SK-N-SH treated with all-trans-retinoic acid at 6 μM for 48 hours (cell line): ENCODE data around the gene ZSCAN2.

ENCODE experiments used
- ATAC-seq: fragments of 200-7000 bp; cut with Tn5 transposase; 3 replicates; pipeline ENCODE4 v1.9.1; 2020; ENCODE audit warnings: mild to moderate bottlenecking, moderate library complexity
- BACH2 ChIP-seq: fragments of 250-450 bp; sonication (Bioruptor Pico); IDR thresholded peaks from 2 replicates; pipeline ENCODE4 v1.9.0; 2021; ENCODE audit warnings: mild to moderate bottlenecking, borderline replicate concordance
- CREB5 ChIP-seq: fragments of 250-450 bp; sonication (Bioruptor Pico); IDR thresholded peaks from 2 replicates; pipeline ENCODE4 v1.5.1; 2020; ENCODE audit warnings: low read depth, mild to moderate bottlenecking, moderate library complexity
- CSDC2 ChIP-seq: fragments of 250-450 bp; sonication (Bioruptor Pico); IDR thresholded peaks from 2 replicates; pipeline ENCODE4 v1.5.0; 2020; ENCODE audit warnings: mild to moderate bottlenecking, moderate library complexity
- ESRRG ChIP-seq: fragments of 250-450 bp; sonication (Bioruptor Pico); IDR thresholded peaks from 2 replicates; pipeline ENCODE4 v1.6.1; 2021; ENCODE audit warnings: mild to moderate bottlenecking
- GLIS3 ChIP-seq: fragments of 250-450 bp; sonication (Bioruptor Pico); IDR thresholded peaks from 2 replicates; pipeline ENCODE4 v1.5.0; 2020; ENCODE audit warnings: mild to moderate bottlenecking, moderate library complexity
- ISL1 ChIP-seq: fragments of 250-450 bp; sonication (Bioruptor Pico); IDR thresholded peaks from 2 replicates; pipeline ENCODE4 v2.1.2; 2022; ENCODE audit warnings: mild to moderate bottlenecking, moderate library complexity
- OSR1 ChIP-seq: fragments of 250-450 bp; sonication (Bioruptor Pico); IDR thresholded peaks from 2 replicates; pipeline ENCODE4 v1.8.0; 2022; ENCODE audit warnings: moderate library complexity, mild to moderate bottlenecking, inconsistent platforms
- POU6F1 ChIP-seq: fragments of 250-450 bp; sonication (Bioruptor Pico); IDR thresholded peaks from 2 replicates; pipeline ENCODE4 v1.8.0; 2021; ENCODE audit warnings: low read depth, mild to moderate bottlenecking, moderate library complexity, borderline replicate concordance
- PPARA ChIP-seq: fragments of 250-450 bp; sonication (Bioruptor Pico); IDR thresholded peaks from 2 replicates; pipeline ENCODE4 v1.5.0; 2020; ENCODE audit warnings: mild to moderate bottlenecking, borderline replicate concordance
- SNAI2 ChIP-seq: fragments of 250-450 bp; sonication (Bioruptor Pico); IDR thresholded peaks from 2 replicates; pipeline ENCODE4 v1.5.0; 2020; ENCODE audit warnings: mild to moderate bottlenecking, moderate library complexity
- TCF4 ChIP-seq: fragments of 250-450 bp; sonication (Bioruptor Pico); IDR thresholded peaks from 2 replicates; pipeline ENCODE4 v1.8.0; 2021; ENCODE audit warnings: mild to moderate bottlenecking, moderate library complexity, borderline replicate concordance
- TSHZ2 ChIP-seq: fragments of 250-450 bp; sonication (Bioruptor Pico); IDR thresholded peaks from 2 replicates; pipeline ENCODE4 v1.5.0; 2020; ENCODE audit warnings: mild to moderate bottlenecking, moderate library complexity
- ZC3H10 ChIP-seq: fragments of 250-450 bp; sonication (Bioruptor Pico); IDR thresholded peaks from 2 replicates; pipeline ENCODE4 v1.5.1; 2021; ENCODE audit warnings: mild to moderate bottlenecking, moderate library complexity
- ZFP30 ChIP-seq: fragments of 450-650 bp; formaldehyde crosslinking; IDR thresholded peaks from 2 replicates; pipeline ENCODE4 v1.5.0; 2022; ENCODE audit warnings: mild to moderate bottlenecking, moderate library complexity
- ZNF565 ChIP-seq: fragments of 450-650 bp; formaldehyde crosslinking; conservative IDR thresholded peaks from 2 replicates; pipeline ENCODE4 v1.5.0; 2020; ENCODE audit warnings: low read depth, mild to moderate bottlenecking, moderate library complexity
- ZNF70 ChIP-seq: fragments of 450-650 bp; formaldehyde crosslinking; IDR thresholded peaks from 2 replicates; pipeline ENCODE4 v1.5.0; 2020; ENCODE audit warnings: mild to moderate bottlenecking, moderate library complexity

Gene ZSCAN2

GRCh38 chr15:84598250-84598649 lies 2.6 kb upstream of the ZSCAN2 start:
- no peak for ATAC-seq
- TF ChIP-seq OSR1 (CRISPR knock-in tag) (no peak), TSHZ2 (no peak), ISL1 (CRISPR knock-in tag) (no peak), BACH2 (CRISPR knock-in tag) (no peak), SNAI2 (CRISPR knock-in tag) (no peak), PPARA (CRISPR knock-in tag) (no peak), ZFP30 (CRISPR knock-in tag) (no peak)
- TF ChIP-seq, all 23 proteins: peak for 0

- peak; percentile 38 for ATAC-seq
- TF ChIP-seq BACH2 (CRISPR knock-in tag) (no peak), TSHZ2 (no peak), SNAI2 (CRISPR knock-in tag) (no peak), ZFP30 (CRISPR knock-in tag) (no peak), POU6F1 (CRISPR knock-in tag) (no peak)
These were observed 1.8 kb upstream of the ZSCAN2 start for GRCh38 chr15:84598993-84599392.

- no peak for ATAC-seq
- TF ChIP-seq ZNF70 (no peak), GLIS3 (CRISPR knock-in tag) (no peak), CSDC2 (CRISPR knock-in tag) (no peak), ZFP30 (CRISPR knock-in tag) (no peak)
These were observed 903 bp upstream of the ZSCAN2 start for GRCh38 chr15:84599906-84600305.

GRCh38 chr15:84600331-84600686 lies 500 bp upstream of the ZSCAN2 start:
- ATAC-seq, result peak; percentile 84
- TF ChIP-seq CREB5, result no peak
- TF ChIP-seq, all 23 proteins: peak for 0

GRCh38 chr15:84601555-84601838 lies 688 bp downstream of the ZSCAN2 start:
- no peak for TF ChIP-seq ESRRG
- TF ChIP-seq, all 23 proteins: peak for 0
- ATAC-seq, result no peak

- no peak for ATAC-seq
- no peak for TF ChIP-seq TCF4 (CRISPR knock-in tag)
- no peak for TF ChIP-seq TSHZ2
- TF ChIP-seq BACH2 (CRISPR knock-in tag), result no peak
- TF ChIP-seq CREB5, result no peak
- no peak for TF ChIP-seq ZNF565 (CRISPR knock-in tag)
- no peak for TF ChIP-seq ESRRG
- TF ChIP-seq POU6F1 (CRISPR knock-in tag), result no peak
- no peak for TF ChIP-seq ISL1 (CRISPR knock-in tag)
- no peak for TF ChIP-seq ZC3H10
- no peak for TF ChIP-seq PPARA (CRISPR knock-in tag)
- TF ChIP-seq SNAI2 (CRISPR knock-in tag), result no peak
These were observed 3.0 kb downstream of the ZSCAN2 start for GRCh38 chr15:84603630-84604379.
